Trophoblast cell (in vitro differentiated cells and primary cell): Measurements from ENCODE around the gene DUSP5.

Source experiments
- DNase-seq, 2 donors: peaks; one replicate each; pipeline ENCODE4 v3.0.0-alpha.2; 2016
- H2AFZ ChIP-seq: 2 replicates; pipeline ENCODE4 v1.6.1; 2013; ENCODE audit warnings: low read length, moderate library complexity, mild to moderate bottlenecking; ENCODE audit not compliant: insufficient read depth, poor library complexity
- H2AK5ac ChIP-seq: 2 replicates; pipeline ENCODE4 v1.6.1; 2013; ENCODE audit warnings: mild to moderate bottlenecking, low read length
- H2BK120ac ChIP-seq: 2 replicates; pipeline ENCODE4 v1.6.1; 2013; ENCODE audit warnings: low read length, mild to moderate bottlenecking, moderate library complexity; ENCODE audit not compliant: insufficient read depth, poor library complexity
- H2BK12ac ChIP-seq: 2 replicates; pipeline ENCODE4 v1.6.1; 2013; ENCODE audit warnings: mild to moderate bottlenecking, low read length, moderate library complexity
- H2BK5ac ChIP-seq: 2 replicates; pipeline ENCODE4 v1.6.1; 2013; ENCODE audit warnings: low read length, low read depth, moderate library complexity, mild to moderate bottlenecking; ENCODE audit not compliant: poor library complexity
- H3K14ac ChIP-seq: 2 replicates; pipeline ENCODE4 v1.6.1; 2013; ENCODE audit warnings: mild to moderate bottlenecking, low read length
- H3K18ac ChIP-seq: 2 replicates; pipeline ENCODE4 v1.6.1; 2013; ENCODE audit warnings: mild to moderate bottlenecking, low read length
- H3K23ac ChIP-seq: 2 replicates; pipeline ENCODE4 v1.6.1; 2013; ENCODE audit warnings: low read length
- H3K27ac ChIP-seq: 2 replicates; pipeline ENCODE4 v1.5.1; 2013; ENCODE audit warnings: low read depth, mild to moderate bottlenecking, inconsistent platforms, low read length, moderate library complexity
- H3K27me3 ChIP-seq: 2 replicates; pipeline ENCODE4 v1.6.1; 2013; ENCODE audit warnings: inconsistent platforms, mild to moderate bottlenecking, low read length, moderate library complexity; ENCODE audit not compliant: insufficient read depth
- H3K36me3 ChIP-seq, 2 experiments: 1 replicate in 1 of 2; 2 replicates in 1 of 2; pipeline ENCODE4 v1.6.1; 2013; ENCODE audit warnings: low read length in 2 of 2, mild to moderate bottlenecking in 2 of 2, moderate library complexity in 1 of 2; ENCODE audit not compliant: insufficient read depth in 2 of 2, control insufficient read depth in 1 of 2
- H3K4ac ChIP-seq: 2 replicates; pipeline ENCODE4 v1.6.1; 2013; ENCODE audit warnings: low read depth, mild to moderate bottlenecking, low read length, moderate library complexity
- H3K4me1 ChIP-seq, 2 experiments: 1 replicate in 1 of 2; 2 replicates in 1 of 2; pipeline ENCODE4 v1.6.1; 2013; ENCODE audit warnings: low read length in 2 of 2, mild to moderate bottlenecking in 2 of 2, moderate library complexity in 1 of 2; ENCODE audit not compliant: insufficient read depth in 2 of 2, control insufficient read depth in 1 of 2
- H3K4me2 ChIP-seq: 2 replicates; pipeline ENCODE4 v1.6.1; 2013; ENCODE audit warnings: inconsistent platforms, mild to moderate bottlenecking, low read length, moderate library complexity
- H3K4me3 ChIP-seq: 2 replicates; pipeline ENCODE4 v1.5.1; 2013; ENCODE audit warnings: mild to moderate bottlenecking, low read depth, low read length, inconsistent platforms
- H3K79me1 ChIP-seq: one replicate; pipeline ENCODE4 v1.6.1; 2013; ENCODE audit warnings: low read length
- H3K79me2 ChIP-seq: 2 replicates; pipeline ENCODE4 v1.6.1; 2013; ENCODE audit warnings: low read length, mild to moderate bottlenecking; ENCODE audit not compliant: control insufficient read depth, insufficient read depth, poor library complexity
- H3K9ac ChIP-seq: 2 replicates; pipeline ENCODE4 v1.6.1; 2013; ENCODE audit warnings: mild to moderate bottlenecking, low read length
- H3K9me3 ChIP-seq: 2 replicates; pipeline ENCODE4 v1.6.1; 2013; ENCODE audit warnings: low read depth, mild to moderate bottlenecking, control low read depth, inconsistent platforms, low read length; ENCODE audit not compliant: insufficient read depth
- H4K12ac ChIP-seq: 2 replicates; pipeline ENCODE4 v1.6.1; 2013; ENCODE audit warnings: low read depth, mild to moderate bottlenecking, low read length, moderate library complexity
- H4K8ac ChIP-seq: 2 replicates; pipeline ENCODE4 v1.6.1; 2013; ENCODE audit warnings: low read depth, mild to moderate bottlenecking, low read length, moderate library complexity
- H4K91ac ChIP-seq: one replicate; pipeline ENCODE4 v1.6.1; 2013; ENCODE audit warnings: low read depth, mild to moderate bottlenecking, low read length, moderate library complexity
- WGBS: extraction: QIAGEN DNeasy Blood & Tissue Kit; methylation state at CpG from one replicate; pipeline ENCODE4 v1.1.7; 2013; ENCODE audit warnings: missing lambda C conversion rate; ENCODE audit not compliant: insufficient read length, insufficient coverage; ENCODE audit errors: extremely low coverage; 5-methylcytosine and 5-hydroxymethylcytosine counted together

The DUSP5 gene

DNA sequence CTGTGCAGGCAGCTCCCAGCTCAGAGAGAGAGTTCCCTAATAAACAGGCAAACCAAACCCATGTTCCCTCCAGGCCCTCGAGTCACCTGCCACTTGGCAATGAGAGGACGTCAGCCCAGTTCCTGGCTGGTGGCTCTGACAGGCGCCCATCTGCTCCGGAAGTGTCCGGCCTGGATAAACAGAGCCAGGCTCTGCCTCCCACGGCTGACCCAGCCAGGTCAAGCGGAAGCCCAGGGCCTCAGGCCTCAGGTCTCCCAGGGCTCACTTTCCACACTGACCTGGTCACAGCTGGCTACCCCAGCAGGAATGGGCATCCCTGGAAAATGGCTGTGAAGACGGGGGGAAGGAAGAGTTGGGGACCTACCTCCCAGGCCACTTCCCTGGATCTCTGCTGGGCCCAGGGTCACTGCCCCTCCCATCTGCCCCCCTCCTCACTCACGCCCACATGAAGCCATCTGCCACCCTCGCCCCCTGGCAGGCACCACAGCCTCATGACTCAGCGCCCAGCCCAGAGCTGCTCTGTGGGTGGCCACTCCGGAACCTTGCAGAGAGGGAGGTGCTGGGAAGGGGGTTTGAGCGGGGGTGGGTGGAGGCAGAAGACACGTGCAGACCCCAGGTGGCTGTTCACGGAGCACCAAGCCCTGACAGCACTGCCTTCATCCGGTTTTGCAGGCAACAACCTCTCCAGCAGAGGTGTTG lies 37.4 kb upstream of the DUSP5 start:
- H3K18ac ChIP-seq, result no peak overlapping the region
- peak overlapping the region; percentile 6 for H2BK5ac ChIP-seq
- no peak overlapping the region for H4K91ac ChIP-seq
- no CpG with 5 or more reads among the region's 16 CpGs for WGBS
- H3K79me2 ChIP-seq, result peaks cover 3% of the 10 kb centered on the region
- peak overlapping the region; percentile 45 for H2AK5ac ChIP-seq
- DNase-seq, result no peak
- H3K27ac ChIP-seq, result no peak overlapping the region
- H3K36me3 ChIP-seq, result no peaks in the 10 kb centered on the region
- H2AFZ ChIP-seq, result no peak overlapping the region
- no peak overlapping the region for H2BK120ac ChIP-seq
- peaks cover 10 to 14% of the 10 kb centered on the region in 2 experiments for H3K4me1 ChIP-seq
- H4K8ac ChIP-seq, result no peak overlapping the region
- H3K4me3 ChIP-seq, result no peak overlapping the region
- peak overlapping the region; percentile 13 for H2BK12ac ChIP-seq
- H3K4ac ChIP-seq, result no peak overlapping the region
- no peaks in the 10 kb centered on the region for H3K9me3 ChIP-seq
- H3K79me1 ChIP-seq, result peaks cover 19% of the 10 kb centered on the region
- H3K4me2 ChIP-seq, result no peak overlapping the region
- H3K9ac ChIP-seq, result no peak overlapping the region
- no peaks in the 10 kb centered on the region for H3K27me3 ChIP-seq
- H3K23ac ChIP-seq, result no peak overlapping the region
- H3K14ac ChIP-seq, result peak overlapping the region; percentile 36
- no peak overlapping the region for H4K12ac ChIP-seq

DNA sequence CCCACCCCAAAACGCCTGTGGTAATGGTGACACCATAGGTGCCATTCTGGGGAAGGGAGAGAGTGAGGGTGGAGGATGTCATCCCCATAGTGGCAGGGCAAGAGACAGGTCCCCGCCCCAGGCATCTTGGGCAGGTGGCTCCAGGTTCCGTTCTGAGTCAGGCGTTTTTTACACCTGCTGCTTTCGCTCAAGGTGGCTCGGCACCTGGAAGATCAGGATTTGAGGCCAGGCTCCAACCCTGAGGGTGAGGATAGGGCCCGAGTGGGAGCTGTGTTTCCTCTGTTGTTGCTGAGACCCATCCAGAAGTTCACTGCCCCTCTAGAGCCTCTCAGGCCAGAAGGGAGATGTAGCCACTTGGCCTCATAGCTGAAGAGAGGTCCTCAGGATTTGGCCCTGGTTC lies 36.6 kb upstream of the DUSP5 start:
- Histone ChIP-seq H4K91ac (no peak overlapping the region), H3K27ac (no peak overlapping the region), H2AK5ac (no peak overlapping the region), H4K8ac (no peak overlapping the region), H3K36me3 (no peaks in the 10 kb centered on the region), H3K79me2 (no peaks in the 10 kb centered on the region), H4K12ac (no peak overlapping the region), H3K4me1 (peaks cover 10 to 11% of the 10 kb centered on the region in 2 experiments), H3K27me3 (no peaks in the 10 kb centered on the region), H3K9ac (no peak overlapping the region), H3K18ac (no peak overlapping the region), H2BK5ac (no peak overlapping the region), H2BK120ac (no peak overlapping the region), H3K4me2 (no peak overlapping the region), H3K14ac (no peak overlapping the region), H3K4ac (no peak overlapping the region), H2AFZ (no peak overlapping the region), H3K79me1 (peaks cover 12% of the 10 kb centered on the region), H2BK12ac (no peak overlapping the region), H3K23ac (no peak overlapping the region), H3K4me3 (no peak overlapping the region), H3K9me3 (no peaks in the 10 kb centered on the region)
- DNase-seq, result peak in 1 of 2 donors; percentile 40
- no CpG with 5 or more reads among the region's 7 CpGs for WGBS

DNA sequence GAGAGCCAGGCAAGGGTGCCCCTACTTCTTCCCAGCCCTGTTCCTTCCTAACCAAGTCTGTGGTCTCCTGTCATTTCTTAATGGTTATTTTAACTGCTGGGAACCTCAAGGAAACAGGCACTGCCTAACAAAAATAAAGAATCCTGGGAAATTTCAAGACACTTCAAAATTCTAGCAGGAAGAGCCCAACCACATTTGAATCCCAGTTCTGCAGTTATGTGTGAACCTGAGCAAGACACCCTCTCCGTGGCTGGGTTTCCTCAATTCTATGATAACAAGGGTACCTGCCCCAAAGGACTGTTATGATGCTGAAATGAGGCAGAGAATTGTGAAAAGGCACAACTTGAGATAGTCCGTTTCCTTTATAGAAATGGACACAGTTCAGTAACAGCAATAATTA lies 36.2 kb upstream of the DUSP5 start:
- no peak overlapping the region for H2AFZ ChIP-seq
- no peaks in the 10 kb centered on the region for H3K36me3 ChIP-seq
- H4K12ac ChIP-seq, result no peak overlapping the region
- no peaks in the 10 kb centered on the region for H3K79me2 ChIP-seq
- H3K9me3 ChIP-seq, result no peaks in the 10 kb centered on the region
- no peak overlapping the region for H4K8ac ChIP-seq
- H3K18ac ChIP-seq, result no peak overlapping the region
- no peak overlapping the region for H2BK12ac ChIP-seq
- no peaks in the 10 kb centered on the region for H3K27me3 ChIP-seq
- no peak overlapping the region for H2BK120ac ChIP-seq
- H4K91ac ChIP-seq, result no peak overlapping the region
- no peak for DNase-seq
- H3K23ac ChIP-seq, result no peak overlapping the region
- no peak overlapping the region for H3K4me3 ChIP-seq
- no peak overlapping the region for H3K4me2 ChIP-seq
- no CpG with 5 or more reads among the region's 2 CpGs for WGBS
- no peak overlapping the region for H2AK5ac ChIP-seq
- H3K14ac ChIP-seq, result no peak overlapping the region
- H3K79me1 ChIP-seq, result peaks cover 9% of the 10 kb centered on the region
- H3K27ac ChIP-seq, result no peak overlapping the region
- no peak overlapping the region for H2BK5ac ChIP-seq
- H3K9ac ChIP-seq, result no peak overlapping the region
- H3K4ac ChIP-seq, result no peak overlapping the region
- peaks cover 7% of the 10 kb centered on the region in 2 experiments for H3K4me1 ChIP-seq

DNA sequence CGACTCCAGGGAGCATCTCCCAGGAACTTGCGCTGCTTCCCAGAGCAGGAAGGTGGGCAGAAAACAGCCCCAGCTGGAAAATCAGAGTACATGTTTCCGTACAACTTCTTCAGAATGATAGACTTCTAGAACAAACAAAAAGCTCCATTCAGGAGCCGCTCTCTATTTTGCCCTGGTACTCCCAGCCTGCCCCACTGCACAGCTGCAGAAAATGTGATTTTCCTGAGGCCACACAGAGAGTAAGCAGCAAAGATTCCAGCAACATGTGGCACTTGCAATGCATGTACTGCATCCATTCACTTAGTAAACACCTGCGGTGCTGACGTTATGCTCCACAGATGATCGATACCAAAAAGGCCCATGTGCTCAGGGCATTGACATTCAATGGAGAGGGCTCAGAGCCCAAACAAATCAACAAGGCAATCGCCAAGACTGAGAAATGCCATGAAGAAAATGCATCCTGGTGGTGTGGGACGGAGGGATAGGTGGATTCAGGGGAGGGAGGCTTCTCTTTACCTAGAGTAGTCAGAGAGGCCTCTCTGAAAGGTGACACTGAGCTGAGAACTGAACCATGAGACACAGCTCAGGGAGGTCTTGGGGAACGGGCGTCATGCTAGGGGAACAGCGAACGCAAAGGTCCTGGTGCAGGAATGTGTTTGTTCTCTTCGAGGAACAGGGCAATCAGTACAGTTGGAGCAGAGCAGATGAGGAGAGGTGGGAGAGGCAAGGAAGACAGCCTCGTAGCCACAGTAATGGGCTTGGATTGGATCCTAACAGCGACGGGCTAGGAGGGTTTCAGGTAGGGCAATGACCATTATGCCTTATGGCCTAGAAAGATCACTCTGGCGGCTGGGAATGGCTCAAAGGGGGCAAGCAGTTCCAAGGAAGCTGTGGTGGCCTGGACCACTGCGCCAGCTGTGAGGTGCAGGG lies 35.3 kb upstream of the DUSP5 start:
- H2BK5ac ChIP-seq, result no peak overlapping the region
- no peak for DNase-seq
- H2BK120ac ChIP-seq, result no peak overlapping the region
- H3K4me3 ChIP-seq, result no peak overlapping the region
- H3K4me2 ChIP-seq, result no peak overlapping the region
- no peak overlapping the region for H3K23ac ChIP-seq
- H3K14ac ChIP-seq, result no peak overlapping the region
- no peaks in the 10 kb centered on the region for H3K79me2 ChIP-seq
- H3K36me3 ChIP-seq, result no peaks in the 10 kb centered on the region
- no peak overlapping the region for H4K12ac ChIP-seq
- no peaks in the 10 kb centered on the region for H3K9me3 ChIP-seq
- H3K4ac ChIP-seq, result no peak overlapping the region
- H2AFZ ChIP-seq, result no peak overlapping the region
- WGBS, result no CpG with 5 or more reads among the region's 19 CpGs
- H4K8ac ChIP-seq, result no peak overlapping the region
- no peak overlapping the region for H3K18ac ChIP-seq
- H4K91ac ChIP-seq, result no peak overlapping the region
- peaks cover 0 to 2% of the 10 kb centered on the region in 2 experiments for H3K4me1 ChIP-seq
- H3K27me3 ChIP-seq, result no peaks in the 10 kb centered on the region
- H3K79me1 ChIP-seq, result peaks cover 4% of the 10 kb centered on the region
- H3K27ac ChIP-seq, result no peak overlapping the region
- no peak overlapping the region for H2AK5ac ChIP-seq
- no peak overlapping the region for H2BK12ac ChIP-seq
- no peak overlapping the region for H3K9ac ChIP-seq
